ENCODE measurements around the gene ZNF579.

Gene ZNF579, protein sequence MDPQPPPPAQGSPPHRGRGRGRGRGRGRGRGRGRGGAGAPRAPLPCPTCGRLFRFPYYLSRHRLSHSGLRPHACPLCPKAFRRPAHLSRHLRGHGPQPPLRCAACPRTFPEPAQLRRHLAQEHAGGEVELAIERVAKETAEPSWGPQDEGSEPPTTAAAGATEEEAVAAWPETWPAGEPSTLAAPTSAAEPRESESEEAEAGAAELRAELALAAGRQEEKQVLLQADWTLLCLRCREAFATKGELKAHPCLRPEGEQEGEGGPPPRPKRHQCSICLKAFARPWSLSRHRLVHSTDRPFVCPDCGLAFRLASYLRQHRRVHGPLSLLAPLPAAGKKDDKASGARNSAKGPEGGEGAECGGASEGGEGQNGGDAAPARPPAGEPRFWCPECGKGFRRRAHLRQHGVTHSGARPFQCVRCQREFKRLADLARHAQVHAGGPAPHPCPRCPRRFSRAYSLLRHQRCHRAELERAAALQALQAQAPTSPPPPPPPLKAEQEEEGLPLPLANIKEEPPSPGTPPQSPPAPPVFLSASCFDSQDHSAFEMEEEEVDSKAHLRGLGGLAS

DNA sequence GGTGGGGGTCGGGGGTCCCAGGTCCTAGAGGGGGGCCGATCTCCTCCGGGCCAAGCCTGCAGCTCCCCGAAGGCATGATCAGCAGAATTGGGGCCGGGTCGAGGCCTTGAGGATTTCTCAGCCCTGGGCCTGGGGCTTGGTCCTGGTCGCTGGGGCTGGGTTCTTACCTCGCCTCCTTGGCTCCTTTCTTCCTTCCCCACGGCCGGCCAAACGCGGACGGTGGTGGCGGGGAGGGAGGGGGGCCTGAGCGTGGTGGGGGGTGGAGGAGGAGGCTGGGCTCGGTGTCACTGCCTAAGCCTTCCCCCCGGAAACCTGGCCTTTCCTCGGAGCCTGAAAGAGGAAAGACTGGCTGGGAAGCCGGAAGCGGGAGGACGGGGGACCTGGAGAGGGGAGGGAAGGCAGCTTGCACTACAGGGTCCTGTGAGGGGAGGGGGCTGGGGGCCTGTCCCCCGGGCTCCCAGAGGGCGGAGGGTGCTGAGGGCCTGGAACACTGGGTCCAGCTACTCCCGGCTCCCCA lies at the start of gene ZNF579:
TSS of gene ZNF579 (minus strand) at position 221 of the 517 bp plus-strand sequence. CDS start 1,209 bp downstream, outside the sequence.
- DNase-seq: peak; percentile 97

DNA sequence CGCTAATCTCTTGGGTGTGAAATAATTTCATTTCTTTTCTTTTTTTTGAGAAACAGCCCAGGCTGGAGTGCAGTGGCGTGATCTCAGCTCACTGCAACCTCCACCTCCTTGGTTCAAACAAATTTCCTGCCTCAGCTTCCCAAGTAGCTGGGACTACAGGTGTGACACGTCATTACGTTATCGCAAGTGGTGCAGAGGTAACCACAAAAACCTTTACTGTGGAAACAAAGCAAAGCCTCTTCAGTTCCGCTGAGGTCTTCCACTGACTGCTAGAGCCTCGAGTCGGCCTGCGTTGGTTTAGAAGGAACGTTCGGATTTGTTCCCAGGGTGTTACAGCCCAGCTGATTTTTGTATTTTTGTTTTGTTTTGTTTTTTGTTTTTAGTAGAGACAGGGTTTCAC lies 45.7 kb upstream of the ZNF579 start:
- DNase-seq: no peak

DNA sequence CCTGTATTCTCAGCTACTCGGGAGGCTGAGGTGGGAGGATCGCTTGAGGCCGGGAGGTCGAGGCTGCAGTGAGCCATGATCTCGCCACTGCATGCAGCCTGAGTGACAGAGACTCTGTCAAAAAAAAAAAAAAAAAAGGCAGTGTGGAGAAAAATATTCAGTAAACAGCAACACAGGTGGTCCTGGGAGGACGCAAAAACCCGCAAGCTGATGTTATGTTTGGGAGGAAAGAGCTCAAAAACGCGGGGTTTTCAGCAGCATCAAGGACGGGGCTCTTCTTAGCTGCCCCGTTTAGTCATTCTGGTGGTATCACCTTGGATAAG lies 44.3 kb upstream of the ZNF579 start:
- no peak for DNase-seq

DNA sequence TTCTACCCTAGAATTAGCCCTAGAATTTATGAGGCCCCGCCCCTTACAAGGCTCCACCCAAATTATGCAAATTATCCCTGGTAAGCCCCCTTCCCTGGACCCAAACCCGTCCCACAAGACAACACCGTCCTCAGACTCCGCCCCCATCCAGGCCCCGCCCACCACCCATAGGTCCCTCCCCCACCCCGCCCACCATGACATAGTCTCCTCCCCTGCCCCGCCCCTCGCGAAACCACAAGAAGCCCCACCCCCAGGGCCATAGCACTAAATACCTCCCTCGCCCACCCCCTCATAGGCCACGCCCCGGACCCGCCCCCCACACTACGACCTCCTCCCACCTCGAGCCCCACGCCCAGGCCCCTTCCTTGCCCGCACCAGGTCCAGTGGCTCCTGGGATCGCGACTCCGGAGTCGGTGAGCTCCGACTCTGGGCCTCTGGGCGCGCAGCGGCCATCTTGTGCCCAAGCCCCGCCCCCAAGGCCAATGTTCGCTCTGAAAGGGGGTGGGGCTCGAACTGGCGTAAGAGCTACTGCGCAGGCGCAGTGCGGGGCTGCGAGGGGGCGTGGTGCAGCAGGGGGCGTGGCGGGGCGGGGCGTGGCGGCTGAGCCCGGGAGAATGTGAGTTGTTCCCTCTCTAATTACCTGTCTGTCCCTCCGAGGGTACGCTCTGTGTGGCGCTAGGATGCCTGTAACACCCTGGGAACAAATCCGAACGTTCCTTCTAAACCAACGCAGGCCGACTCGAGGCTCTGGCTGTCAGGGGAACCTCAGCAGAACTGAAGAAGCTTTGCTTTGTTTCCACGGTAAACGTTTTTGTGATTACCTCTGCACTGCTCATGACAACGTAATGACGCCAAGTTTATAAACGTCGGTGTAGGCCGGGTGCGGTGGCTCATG lies 43.7 kb upstream of the ZNF579 start, which contains the start of gene ZNF784:
TSS of gene ZNF784 (minus strand) at position 458 of the 895 bp plus-strand sequence. CDS start at position 453, 5 bp downstream.
- peak; percentile 97 for DNase-seq

DNA sequence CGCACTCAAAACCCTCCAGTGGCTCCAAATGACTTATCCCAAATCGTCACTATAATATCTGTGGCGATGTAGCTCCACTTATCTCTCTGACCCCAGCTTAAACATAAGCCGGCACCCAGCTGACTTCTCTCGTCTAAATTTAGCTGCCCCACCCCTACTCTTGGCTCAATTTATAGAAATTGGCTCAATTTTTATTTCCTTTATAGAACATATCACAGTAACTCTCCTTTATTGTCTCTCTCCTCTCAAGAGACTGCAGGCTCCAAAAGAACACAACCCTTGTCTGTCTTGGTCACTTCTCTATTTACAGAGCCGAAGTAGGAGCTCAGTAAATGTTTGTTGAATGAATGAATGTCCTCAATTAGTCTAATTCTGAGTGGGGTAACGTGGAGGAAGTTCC lies 42.9 kb upstream of the ZNF579 start:
- DNase-seq: no peak

DNA sequence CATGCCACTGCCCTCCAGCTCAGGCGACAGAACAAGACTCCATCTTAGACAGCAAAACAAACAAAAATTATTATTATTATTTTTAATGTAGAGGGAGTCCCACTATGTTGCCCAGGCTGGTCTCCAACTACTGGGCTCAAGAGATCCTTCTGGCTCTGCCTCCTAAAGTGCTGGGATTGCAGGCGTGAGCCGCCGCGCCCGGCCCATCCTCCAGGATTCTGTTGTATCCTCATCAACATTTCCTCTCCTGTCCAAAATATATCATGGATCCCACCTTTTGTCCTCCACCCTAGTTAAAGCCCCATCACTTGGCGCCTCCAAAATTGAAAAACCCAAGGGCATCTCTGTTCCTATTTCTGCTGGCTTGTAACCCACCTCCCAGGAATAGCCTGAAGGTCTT lies 42.5 kb upstream of the ZNF579 start:
- no peak for DNase-seq

DNA sequence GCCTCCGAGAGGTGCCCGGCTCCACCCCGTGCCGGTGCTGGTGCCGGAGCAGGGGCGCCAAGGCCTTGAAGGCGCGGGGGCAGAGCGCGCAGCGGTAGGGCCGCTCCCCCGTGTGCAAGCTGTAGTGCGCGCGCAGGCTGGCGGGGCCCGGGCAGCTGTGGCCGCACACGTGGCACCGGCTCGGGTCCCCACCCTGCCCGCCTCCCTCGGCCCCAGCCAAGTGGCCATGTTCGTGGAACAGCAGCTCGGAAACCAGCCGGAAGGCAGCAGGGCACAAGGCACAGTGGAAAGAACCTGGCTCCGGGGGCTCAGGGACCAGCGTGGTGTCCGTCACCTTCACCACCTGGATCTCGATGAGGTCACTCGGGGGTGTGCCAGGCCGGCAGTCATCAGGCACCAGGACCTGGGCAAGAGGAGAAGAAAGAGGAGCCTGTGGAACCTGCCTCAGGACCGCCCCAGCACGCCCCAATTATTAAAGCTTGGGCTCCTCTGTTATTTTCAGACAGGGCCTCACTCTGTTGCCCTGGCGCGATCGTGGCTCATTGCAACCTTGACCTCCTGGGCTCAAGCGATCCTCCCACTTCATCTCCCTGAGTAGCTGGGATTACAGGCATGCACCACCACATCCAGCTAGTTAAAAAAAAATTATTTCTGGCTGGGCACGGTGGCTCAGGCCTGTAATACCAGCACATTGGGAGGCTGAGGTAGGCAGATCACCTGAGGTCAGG lies 41.8 kb upstream of the ZNF579 start:
- no peak for DNase-seq

DNA sequence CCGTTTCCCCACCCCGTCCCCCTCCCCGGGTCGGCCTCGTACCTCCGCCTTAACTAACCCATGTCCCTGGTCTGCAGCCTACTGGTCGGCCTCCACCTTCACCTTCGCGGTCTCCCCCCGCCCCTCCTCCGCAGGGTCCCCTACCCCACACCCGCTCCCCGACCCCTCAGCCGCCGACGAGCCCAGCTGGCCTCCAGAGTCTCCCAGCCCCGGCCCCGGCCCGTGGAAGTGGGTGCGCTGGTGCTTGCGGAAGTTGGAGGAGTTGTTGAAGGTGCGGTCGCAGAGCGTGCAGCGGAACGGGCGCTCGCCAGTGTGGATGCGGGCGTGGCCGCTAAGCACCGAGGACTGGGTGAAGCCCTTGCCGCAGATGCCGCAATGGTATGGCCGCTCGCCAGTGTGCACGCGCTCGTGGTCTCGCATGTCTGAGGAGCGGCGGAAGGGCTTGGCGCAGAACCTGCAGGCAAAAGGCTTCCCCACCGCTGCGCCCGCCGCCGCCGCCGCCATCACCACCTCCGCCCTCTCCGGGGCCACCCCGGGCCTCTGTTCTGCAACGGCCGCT lies 41.1 kb upstream of the ZNF579 start:
- no peak for DNase-seq

DNA sequence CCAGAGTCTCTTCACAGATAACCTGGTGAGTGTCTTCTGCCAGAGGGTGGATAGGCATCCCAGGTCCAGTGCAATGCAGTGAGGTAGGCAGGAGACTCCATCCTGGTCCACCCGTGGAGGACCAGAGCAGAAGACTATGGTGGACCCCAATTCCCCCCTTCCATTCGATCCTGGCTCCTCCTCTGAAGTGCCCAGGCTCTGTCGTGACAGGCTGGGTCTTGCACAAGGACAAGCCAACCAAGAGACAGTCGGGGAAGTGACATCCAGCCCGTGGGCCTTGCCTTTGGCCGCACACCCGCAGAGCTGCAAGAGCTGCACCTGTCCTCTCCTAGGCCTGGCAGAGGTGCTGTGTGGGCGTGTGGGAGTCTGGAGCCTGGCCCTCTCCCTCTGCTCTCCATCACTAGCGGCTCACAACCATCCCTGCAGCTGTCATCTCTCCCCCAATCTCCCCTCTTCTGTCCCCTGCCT lies 40.6 kb upstream of the ZNF579 start:
- DNase-seq: no peak

DNA sequence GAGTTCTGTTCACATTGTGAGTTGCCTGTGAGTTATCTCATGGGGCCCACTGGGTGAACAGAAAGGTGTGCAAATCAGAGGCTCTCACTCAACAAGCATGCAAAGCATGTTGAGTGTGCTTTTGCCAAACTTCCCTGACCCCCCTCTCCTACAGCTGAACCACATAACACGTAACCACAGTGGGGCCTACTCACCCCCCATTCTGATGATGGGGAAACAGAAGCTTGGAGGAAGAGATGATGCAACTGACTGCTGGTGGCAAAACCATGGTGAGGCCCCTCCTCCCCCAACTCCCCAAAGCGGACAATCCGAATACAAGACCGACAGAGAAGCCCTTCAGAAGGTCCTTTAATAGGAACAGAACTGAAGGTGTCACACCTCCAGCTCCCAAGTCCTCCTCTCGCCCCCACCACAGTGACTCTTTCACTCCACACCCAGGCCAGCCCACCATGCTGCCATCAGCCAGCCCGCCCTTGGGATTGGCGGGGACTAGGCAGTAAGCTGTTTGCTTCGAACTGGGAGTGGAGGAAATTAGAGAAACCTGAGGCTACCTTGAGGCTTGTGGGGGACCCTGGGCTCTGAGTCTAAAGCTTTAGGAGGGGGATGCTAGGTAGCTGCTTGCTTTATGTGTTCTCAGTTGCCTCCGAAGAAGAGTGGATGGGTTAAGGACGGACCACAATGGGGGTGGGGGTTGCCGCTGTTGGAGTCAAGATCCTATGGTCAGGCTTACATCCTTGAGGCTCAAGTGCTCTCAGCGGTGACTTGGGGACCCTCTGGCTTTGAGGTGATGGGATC lies 40.0 kb upstream of the ZNF579 start:
- no peak for DNase-seq

DNA sequence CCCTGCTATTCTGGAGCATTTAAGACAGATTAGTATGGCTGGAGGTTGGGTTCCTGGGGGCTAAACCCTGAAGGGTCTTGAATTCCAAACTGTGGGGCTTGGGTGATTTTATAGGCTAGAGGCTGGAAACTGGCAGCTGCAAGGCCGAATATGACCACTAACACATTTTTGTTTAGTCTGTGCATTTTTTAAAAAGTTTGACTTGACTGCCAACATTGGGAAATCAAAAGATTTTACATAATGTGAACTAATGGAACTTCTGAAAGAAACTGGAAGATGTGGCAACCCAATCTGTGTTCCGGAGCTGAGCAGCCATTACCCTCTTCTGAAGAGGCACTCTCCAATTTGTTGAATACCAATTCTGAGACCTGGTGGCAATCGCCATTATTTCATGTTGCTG lies 38.6 kb upstream of the ZNF579 start:
- no peak for DNase-seq

DNA sequence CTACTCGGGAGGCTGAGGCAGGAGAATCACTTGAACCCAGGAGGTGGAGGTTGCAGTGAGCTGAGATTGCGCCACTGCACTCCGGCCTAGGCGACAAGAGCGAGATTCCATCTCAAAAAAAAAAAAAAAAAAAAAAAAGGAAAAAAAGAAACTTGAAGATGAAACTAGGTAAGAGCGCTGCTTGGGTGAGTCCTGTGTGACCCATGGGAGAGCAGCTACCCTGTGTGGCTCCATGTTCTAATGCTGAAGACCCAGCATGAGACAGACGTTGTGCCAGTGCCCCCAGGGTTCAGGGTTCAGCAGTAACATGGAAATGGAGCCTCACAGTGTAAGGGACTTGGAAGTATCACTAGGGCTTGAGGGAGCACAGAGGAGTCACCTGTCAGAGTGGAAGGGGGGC lies 37.8 kb upstream of the ZNF579 start:
- DNase-seq: no peak

DNA sequence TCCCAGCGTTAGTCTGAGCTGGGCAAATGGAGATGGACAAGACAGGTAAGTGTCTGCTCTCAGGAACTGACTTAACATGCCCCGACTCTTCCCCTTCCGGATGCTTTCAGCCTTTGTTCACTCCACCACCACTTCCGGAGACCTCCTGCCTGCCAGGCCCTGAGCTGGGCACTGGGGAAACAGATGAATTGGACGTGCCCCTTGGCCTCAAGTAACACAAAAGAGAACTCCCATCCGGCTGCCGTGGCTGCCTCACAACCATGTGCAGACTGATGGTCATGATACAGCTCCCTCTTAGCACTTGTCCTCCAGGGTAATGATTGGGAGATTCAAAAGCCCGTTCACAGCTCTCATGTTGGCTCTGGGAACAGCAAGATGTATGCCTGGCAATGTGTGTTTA lies 36.8 kb upstream of the ZNF579 start:
- DNase-seq: no peak

DNA sequence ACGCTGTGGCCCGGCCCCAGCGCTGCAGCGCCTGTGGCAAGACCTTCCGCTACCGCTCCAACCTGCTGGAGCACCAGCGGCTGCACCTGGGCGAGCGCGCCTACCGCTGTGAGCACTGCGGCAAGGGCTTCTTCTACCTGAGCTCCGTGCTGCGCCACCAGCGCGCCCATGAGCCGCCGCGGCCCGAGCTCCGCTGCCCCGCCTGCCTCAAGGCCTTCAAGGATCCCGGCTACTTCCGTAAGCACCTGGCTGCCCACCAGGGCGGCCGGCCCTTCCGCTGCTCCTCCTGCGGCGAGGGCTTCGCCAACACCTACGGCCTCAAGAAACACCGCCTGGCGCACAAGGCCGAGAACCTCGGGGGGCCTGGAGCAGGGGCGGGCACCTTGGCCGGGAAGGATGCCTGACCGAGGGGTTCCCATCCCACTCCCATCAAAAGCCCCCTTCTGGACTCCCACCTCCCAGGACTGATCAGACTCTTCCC lies 35.8 kb upstream of the ZNF579 start:
- no peak for DNase-seq

DNA sequence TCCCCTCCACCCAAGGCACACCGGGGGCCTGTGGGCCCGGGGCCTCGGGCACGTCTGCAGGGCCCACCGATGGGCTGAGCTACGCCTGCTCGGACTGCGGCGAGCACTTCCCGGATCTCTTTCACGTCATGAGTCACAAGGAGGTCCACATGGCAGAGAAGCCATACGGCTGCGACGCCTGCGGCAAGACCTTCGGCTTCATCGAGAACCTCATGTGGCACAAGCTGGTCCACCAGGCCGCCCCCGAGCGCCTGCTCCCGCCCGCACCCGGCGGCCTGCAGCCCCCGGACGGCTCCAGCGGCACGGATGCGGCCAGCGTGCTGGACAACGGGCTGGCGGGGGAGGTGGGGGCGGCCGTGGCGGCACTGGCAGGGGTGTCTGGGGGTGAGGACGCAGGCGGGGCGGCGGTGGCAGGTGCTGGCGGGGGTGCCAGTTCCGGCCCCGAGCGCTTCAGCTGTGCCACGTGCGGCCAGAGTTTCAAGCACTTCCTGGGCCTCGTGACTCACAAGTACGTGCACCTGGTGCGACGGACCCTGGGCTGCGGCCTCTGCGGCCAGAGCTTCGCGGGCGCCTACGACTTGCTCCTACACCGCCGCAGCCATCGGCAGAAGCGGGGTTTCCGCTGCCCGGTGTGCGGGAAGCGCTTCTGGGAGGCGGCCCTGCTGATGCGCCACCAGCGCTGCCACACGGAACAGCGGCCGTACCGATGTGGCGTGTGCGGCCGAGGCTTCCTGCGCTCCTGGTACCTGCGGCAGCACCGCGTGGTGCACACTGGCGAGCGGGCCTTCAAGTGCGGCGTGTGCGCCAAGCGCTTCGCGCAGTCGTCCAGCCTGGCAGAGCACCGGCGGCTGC lies 35.1 kb upstream of the ZNF579 start:
- DNase-seq: no peak

DNA sequence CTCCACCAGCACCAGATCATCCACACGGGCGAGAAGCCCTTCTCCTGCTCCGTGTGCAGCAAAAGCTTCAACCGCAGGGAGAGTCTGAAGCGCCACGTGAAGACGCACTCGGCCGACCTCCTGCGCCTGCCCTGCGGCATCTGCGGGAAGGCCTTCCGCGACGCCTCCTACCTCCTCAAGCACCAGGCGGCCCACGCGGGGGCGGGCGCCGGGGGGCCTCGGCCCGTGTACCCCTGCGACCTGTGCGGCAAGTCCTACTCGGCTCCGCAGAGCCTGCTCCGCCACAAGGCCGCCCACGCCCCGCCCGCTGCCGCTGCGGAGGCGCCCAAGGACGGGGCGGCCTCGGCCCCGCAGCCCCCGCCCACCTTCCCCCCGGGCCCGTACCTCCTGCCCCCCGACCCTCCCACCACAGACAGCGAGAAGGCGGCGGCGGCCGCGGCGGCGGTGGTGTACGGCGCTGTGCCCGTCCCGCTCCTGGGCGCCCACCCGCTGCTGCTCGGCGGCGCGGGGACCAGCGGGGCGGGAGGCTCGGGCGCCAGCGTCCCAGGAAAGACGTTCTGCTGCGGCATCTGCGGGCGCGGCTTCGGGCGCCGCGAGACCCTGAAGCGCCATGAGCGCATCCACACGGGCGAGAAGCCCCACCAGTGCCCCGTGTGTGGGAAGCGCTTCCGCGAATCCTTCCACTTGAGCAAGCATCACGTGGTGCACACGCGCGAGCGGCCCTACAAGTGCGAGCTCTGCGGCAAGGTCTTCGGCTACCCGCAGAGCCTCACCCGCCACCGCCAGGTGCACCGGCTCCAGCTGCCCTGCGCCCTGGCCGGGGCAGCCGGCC lies 34.3 kb upstream of the ZNF579 start:
- no peak for DNase-seq

DNA sequence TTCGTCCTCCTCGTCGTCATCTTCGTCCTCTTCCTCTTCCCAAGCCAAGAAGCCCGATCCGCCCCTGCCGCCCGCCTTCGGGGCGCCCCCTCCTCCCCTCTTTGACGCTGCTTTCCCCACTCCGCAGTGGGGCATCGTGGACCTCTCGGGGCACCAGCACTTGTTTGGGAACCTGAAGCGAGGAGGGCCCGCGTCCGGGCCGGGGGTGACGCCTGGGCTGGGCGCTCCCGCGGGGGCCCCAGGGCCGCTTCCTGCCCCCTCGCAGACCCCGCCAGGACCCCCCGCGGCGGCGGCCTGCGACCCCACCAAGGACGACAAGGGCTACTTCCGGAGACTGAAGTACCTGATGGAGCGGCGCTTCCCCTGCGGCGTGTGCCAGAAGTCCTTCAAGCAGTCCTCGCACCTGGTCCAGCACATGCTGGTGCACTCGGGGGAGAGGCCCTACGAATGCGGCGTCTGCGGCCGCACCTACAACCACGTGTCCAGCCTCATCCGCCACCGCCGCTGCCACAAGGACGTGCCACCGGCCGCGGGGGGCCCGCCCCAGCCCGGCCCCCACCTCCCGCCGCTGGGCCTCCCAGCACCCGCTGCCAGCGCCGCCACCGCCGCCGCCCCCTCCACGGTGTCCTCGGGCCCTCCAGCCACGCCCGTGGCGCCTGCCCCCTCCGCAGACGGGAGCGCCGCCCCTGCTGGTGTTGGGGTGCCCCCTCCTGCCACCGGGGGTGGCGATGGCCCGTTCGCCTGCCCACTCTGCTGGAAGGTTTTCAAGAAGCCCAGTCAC lies 33.5 kb upstream of the ZNF579 start:
- DNase-seq: no peak

DNA sequence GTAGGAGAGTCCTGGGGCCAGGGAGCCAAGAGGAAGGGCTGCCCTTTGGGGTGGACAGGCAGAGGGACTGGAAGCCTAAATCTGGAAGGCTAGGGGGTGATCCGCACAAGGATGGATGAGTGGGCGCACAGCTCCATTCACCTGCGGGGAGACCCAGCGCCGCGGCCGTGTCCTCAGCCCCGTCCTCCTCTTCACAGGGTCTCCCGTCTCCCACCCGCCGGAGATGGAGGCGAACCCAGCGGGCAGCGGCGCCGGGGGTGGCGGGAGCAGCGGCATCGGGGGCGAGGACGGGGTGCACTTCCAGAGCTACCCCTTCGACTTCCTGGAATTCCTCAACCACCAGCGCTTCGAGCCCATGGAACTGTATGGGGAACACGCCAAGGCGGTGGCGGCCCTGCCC lies 32.7 kb upstream of the ZNF579 start:
- DNase-seq: no peak
